Parathyroid adenoma (tissue), 2 donors: ENCODE measurements around the gene KCTD20.
"Not testable (repeated sequence)": the region's sequence is repeated elsewhere in the genome, so short reads cannot be mapped to it uniquely, and the experiment has no call there.

Experiments used
- H2AFZ ChIP-seq: fragments of 300-600 bp; sonication (generic); one replicate; pipeline ENCODE4 v1.7.0; 2017; ENCODE audit warnings: antibody characterized with exemption, mild to moderate bottlenecking
- H3K27ac ChIP-seq: fragments of 300-600 bp; sonication (generic); one replicate; pipeline ENCODE4 v1.7.0; 2017
- H3K27me3 ChIP-seq: fragments of 300-600 bp; sonication (generic); one replicate; pipeline ENCODE4 v1.7.0; 2017; ENCODE audit warnings: low read length; ENCODE audit not compliant: control insufficient read depth, insufficient read depth
- H3K36me3 ChIP-seq: fragments of 300-600 bp; sonication (generic); one replicate; pipeline ENCODE4 v1.7.0; 2017; ENCODE audit warnings: low read length; ENCODE audit not compliant: control insufficient read depth, insufficient read depth
- H3K4me1 ChIP-seq: fragments of 300-600 bp; sonication (generic); one replicate; pipeline ENCODE4 v1.7.0; 2017; ENCODE audit warnings: control low read depth
- H3K4me2 ChIP-seq: fragments of 300-600 bp; sonication (generic); one replicate; pipeline ENCODE4 v1.7.0; 2017; ENCODE audit warnings: low read length
- H3K4me3 ChIP-seq: fragments of 300-600 bp; sonication (generic); one replicate; pipeline ENCODE4 v1.7.0; 2017; ENCODE audit warnings: low read depth, low read length
- H3K79me2 ChIP-seq: fragments of 300-600 bp; sonication (generic); one replicate; pipeline ENCODE4 v1.7.0; 2017; ENCODE audit warnings: control low read depth
- H3K9ac ChIP-seq: fragments of 300-600 bp; sonication (generic); one replicate; pipeline ENCODE4 v1.7.0; 2017; ENCODE audit warnings: mild to moderate bottlenecking
- H3K9me3 ChIP-seq: fragments of 300-600 bp; sonication (generic); one replicate; pipeline ENCODE4 v1.7.0; 2017; ENCODE audit warnings: low read length; ENCODE audit not compliant: control insufficient read depth
- TF ChIP-seq, protein P1 (sequence below): fragments of 300-600 bp; sonication (generic); IDR thresholded peaks from one replicate; pipeline ENCODE4 v1.7.0; 2017; ENCODE audit warnings: antibody characterized with exemption, mild to moderate bottlenecking
- donor health status: primary hyperparathyroidism.

KCTD20 gene

GRCh38 chr6:36442103-36442670, 613 bp upstream of the KCTD20 start:
- H3K4me2 ChIP-seq: peak overlapping the region; percentile 95
- H3K4me3 ChIP-seq: peak overlapping the region; percentile 88
- no peak overlapping the region for H3K9ac ChIP-seq
- H3K4me1 ChIP-seq: peaks cover 20% of the 10 kb centered on the region
- H3K36me3 ChIP-seq: no peaks in the 10 kb centered on the region
- TF ChIP-seq, protein P1, sequence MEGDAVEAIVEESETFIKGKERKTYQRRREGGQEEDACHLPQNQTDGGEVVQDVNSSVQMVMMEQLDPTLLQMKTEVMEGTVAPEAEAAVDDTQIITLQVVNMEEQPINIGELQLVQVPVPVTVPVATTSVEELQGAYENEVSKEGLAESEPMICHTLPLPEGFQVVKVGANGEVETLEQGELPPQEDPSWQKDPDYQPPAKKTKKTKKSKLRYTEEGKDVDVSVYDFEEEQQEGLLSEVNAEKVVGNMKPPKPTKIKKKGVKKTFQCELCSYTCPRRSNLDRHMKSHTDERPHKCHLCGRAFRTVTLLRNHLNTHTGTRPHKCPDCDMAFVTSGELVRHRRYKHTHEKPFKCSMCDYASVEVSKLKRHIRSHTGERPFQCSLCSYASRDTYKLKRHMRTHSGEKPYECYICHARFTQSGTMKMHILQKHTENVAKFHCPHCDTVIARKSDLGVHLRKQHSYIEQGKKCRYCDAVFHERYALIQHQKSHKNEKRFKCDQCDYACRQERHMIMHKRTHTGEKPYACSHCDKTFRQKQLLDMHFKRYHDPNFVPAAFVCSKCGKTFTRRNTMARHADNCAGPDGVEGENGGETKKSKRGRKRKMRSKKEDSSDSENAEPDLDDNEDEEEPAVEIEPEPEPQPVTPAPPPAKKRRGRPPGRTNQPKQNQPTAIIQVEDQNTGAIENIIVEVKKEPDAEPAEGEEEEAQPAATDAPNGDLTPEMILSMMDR: no peak
- peak overlapping the region; percentile 95 for H2AFZ ChIP-seq
- peaks cover 10% of the 10 kb centered on the region for H3K79me2 ChIP-seq
- H3K27me3 ChIP-seq: no peaks in the 10 kb centered on the region
- H3K9me3 ChIP-seq: no peaks in the 10 kb centered on the region
- H3K27ac ChIP-seq: peak overlapping the region; percentile 92

GRCh38 chr6:36443471-36444428, 950 bp downstream of the KCTD20 start:
- peak overlapping the region; percentile 95 for H3K4me2 ChIP-seq
- H2AFZ ChIP-seq: peak overlapping the region; percentile 94
- TF ChIP-seq, protein P1: peak; percentile 27
- peaks cover 19% of the 10 kb centered on the region for H3K79me2 ChIP-seq
- peak overlapping the region; percentile 88 for H3K4me3 ChIP-seq
- H3K4me1 ChIP-seq: peaks cover 20% of the 10 kb centered on the region
- peak overlapping the region; percentile 92 for H3K27ac ChIP-seq
- no peak overlapping the region for H3K9ac ChIP-seq
- no peaks in the 10 kb centered on the region for H3K36me3 ChIP-seq
- H3K9me3 ChIP-seq: no peaks in the 10 kb centered on the region
- H3K27me3 ChIP-seq: no peaks in the 10 kb centered on the region

DNA sequence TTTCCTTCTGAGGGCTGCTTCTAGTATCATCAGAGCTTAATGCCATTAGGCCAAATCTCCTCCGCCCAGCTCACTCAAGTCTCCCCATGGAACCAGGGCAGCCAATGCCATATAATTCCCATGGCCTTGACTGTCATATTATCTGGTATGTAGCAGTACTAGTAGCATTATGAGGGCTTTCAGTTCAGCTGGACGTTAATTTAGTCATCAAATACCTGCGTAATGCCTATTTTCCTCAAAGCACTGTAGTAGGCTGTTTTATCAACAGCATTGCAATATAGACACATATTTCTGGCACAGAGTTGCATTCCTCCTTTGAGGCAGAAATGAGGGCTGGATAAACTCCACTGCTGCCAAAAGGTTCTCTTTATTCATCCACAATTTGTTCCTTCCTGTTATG, 1.7 kb downstream of the KCTD20 start:
- Histone ChIP-seq H3K9me3 (no peaks in the 10 kb centered on the region), H3K9ac (no peak overlapping the region), H3K4me3 (peak overlapping the region; percentile 88), H3K79me2 (peaks cover 26% of the 10 kb centered on the region), H3K27me3 (no peaks in the 10 kb centered on the region), H3K4me2 (peak overlapping the region; percentile 95), H3K27ac (peak overlapping the region; percentile 92), H2AFZ (peak overlapping the region; percentile 94), H3K4me1 (peaks cover 20% of the 10 kb centered on the region), H3K36me3 (no peaks in the 10 kb centered on the region)
- TF ChIP-seq, protein P1: no peak

- Histone ChIP-seq H3K4me2 (no peak overlapping the region), H3K9ac (no peak overlapping the region), H3K9me3 (no peaks in the 10 kb centered on the region), H2AFZ (no peak overlapping the region), H3K27me3 (no peaks in the 10 kb centered on the region), H3K79me2 (peaks cover 29% of the 10 kb centered on the region), H3K27ac (peak overlapping the region; percentile 92), H3K4me3 (no peak overlapping the region), H3K4me1 (peaks cover 20% of the 10 kb centered on the region), H3K36me3 (no peaks in the 10 kb centered on the region)
- TF ChIP-seq, protein P1: no peak
Observed at GRCh38 chr6:36445621-36446020, 2.8 kb downstream of the KCTD20 start.

- H3K4me3 ChIP-seq, H3K27me3 ChIP-seq, H3K9ac ChIP-seq, H3K36me3 ChIP-seq, H3K4me2 ChIP-seq, H2AFZ ChIP-seq, H3K9me3 ChIP-seq, H3K27ac ChIP-seq: not testable (repeated sequence)
- Histone ChIP-seq H3K4me1 (peaks cover 11% of the 10 kb centered on the region), H3K79me2 (peaks cover 51% of the 10 kb centered on the region)
Observed at GRCh38 chr6:36449173-36449572, 6.4 kb downstream of the KCTD20 start.

- not testable (repeated sequence) for H3K9ac ChIP-seq, H3K4me2 ChIP-seq, H3K36me3 ChIP-seq, H3K4me3 ChIP-seq, H2AFZ ChIP-seq, H3K27me3 ChIP-seq, H3K4me1 ChIP-seq, H3K27ac ChIP-seq, H3K9me3 ChIP-seq
- H3K79me2 ChIP-seq: peaks cover 71% of the 10 kb centered on the region
Observed at GRCh38 chr6:36452897-36453296, 10.1 kb downstream of the KCTD20 start.
